ENCODE measurements around the gene TMEM184C. TPM values are rescaled to one million over a fixed set of nuclear protein-coding genes. Genes with fewer than 3 reads are reported as not detected.

Gene TMEM184C
- total RNA-seq, 4 donors from 2014 or later, result 14.7 to 73.3 (median 51.3) TPM

DNA sequence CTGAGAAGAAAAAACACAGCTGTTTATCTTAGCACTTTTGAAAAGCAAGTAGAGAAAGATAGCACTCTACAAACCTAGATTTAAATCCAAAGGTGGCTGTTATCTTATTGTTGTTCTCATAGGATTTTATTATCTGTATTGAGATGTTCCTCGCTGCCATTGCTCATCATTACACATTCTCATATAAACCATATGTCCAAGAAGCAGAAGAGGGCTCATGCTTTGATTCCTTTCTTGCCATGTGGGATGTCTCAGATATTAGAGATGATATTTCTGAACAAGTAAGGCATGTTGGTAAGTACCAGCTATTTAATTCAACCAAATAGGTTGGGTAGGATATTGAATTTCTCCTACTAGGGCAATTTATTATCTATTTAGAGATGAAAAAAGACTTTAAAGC lies 16.4 kb downstream of the TMEM184C start:
- intact Hi-C loops (cut with DNase I; ENCODE audit: low total_unique reads), result no loop called here
- no peak overlapping the region for H3K4me3 ChIP-seq
- H3K9me3 ChIP-seq, result peaks cover 0 to 7% of the 10 kb centered on the region in 2 donors
- TF ChIP-seq, protein P1, sequence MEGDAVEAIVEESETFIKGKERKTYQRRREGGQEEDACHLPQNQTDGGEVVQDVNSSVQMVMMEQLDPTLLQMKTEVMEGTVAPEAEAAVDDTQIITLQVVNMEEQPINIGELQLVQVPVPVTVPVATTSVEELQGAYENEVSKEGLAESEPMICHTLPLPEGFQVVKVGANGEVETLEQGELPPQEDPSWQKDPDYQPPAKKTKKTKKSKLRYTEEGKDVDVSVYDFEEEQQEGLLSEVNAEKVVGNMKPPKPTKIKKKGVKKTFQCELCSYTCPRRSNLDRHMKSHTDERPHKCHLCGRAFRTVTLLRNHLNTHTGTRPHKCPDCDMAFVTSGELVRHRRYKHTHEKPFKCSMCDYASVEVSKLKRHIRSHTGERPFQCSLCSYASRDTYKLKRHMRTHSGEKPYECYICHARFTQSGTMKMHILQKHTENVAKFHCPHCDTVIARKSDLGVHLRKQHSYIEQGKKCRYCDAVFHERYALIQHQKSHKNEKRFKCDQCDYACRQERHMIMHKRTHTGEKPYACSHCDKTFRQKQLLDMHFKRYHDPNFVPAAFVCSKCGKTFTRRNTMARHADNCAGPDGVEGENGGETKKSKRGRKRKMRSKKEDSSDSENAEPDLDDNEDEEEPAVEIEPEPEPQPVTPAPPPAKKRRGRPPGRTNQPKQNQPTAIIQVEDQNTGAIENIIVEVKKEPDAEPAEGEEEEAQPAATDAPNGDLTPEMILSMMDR (IDR thresholded peaks at IDR 0.05), result no peak
- no peak for TF ChIP-seq POLR2A (IDR thresholded peaks at IDR 0.05)
- no peak overlapping the region for H3K27ac ChIP-seq
- no peaks in the 10 kb centered on the region for H3K4me1 ChIP-seq
- no peaks in the 10 kb centered on the region for H3K27me3 ChIP-seq
- no peak for DNase-seq
- H3K36me3 ChIP-seq, result no peaks in the 10 kb centered on the region

DNA sequence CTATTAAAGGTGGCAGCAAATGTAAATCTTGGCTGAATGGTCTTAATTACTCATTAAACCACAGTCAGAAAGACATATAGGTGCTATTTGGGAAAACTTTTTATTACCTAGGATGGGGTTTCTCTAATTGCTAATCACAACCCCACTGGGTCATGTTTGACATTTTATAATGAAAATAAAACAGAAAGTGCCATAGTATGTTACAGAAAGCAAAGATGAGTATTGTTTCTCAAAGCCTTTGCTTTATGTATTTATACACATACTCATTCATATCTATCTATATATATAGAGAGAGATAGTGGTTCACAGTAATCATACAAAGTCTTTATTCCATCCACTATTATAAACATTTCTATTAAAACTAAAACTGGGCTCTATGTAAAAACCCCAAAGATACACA lies 18.2 kb downstream of the TMEM184C start:
- Histone ChIP-seq H3K9me3 (peaks cover 0 to 7% of the 10 kb centered on the region in 2 donors), H3K36me3 (no peaks in the 10 kb centered on the region), H3K27me3 (no peaks in the 10 kb centered on the region), H3K27ac (no peak overlapping the region), H3K4me3 (no peak overlapping the region), H3K4me1 (no peaks in the 10 kb centered on the region)
- DNase-seq, result no peak
- no peak for TF ChIP-seq POLR2A (IDR thresholded peaks at IDR 0.05)
- TF ChIP-seq, protein P1 (IDR thresholded peaks at IDR 0.05), result no peak
- intact Hi-C loops (cut with DNase I; ENCODE audit: low total_unique reads), result no loop called here

DNA sequence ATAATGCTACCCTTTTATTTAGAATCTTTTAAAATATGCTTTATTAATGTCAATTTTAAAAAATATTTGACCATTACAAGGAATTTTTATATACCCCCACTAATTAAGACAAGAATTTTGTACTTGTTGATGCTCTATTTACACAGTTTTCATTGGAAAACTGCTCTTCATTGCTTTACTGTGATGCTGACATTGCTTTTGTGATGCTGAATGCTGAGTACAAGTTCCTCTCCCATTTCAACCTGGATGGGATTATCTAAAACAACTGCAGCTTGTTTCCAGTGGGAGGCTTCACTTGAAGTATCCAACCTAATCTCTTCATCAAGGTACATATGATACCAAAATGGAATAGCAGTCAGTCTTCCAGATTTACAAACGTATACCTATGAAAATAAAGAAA lies 21.2 kb downstream of the TMEM184C start:
- Histone ChIP-seq H3K27me3 (no peaks in the 10 kb centered on the region), H3K4me1 (no peaks in the 10 kb centered on the region), H3K9me3 (peaks cover 0 to 7% of the 10 kb centered on the region in 2 donors), H3K27ac (no peak overlapping the region), H3K4me3 (no peak overlapping the region), H3K36me3 (no peaks in the 10 kb centered on the region)
- intact Hi-C loops (cut with DNase I; ENCODE audit: low total_unique reads), result no loop called here
- TF ChIP-seq, protein P1 (IDR thresholded peaks at IDR 0.05), result no peak
- TF ChIP-seq POLR2A (IDR thresholded peaks at IDR 0.05), result no peak
- DNase-seq, result no peak

- peaks cover 0 to 7% of the 10 kb centered on the region in 2 donors for H3K9me3 ChIP-seq
- no peaks in the 10 kb centered on the region for H3K27me3 ChIP-seq
- intact Hi-C loops (cut with DNase I; ENCODE audit: low total_unique reads), result no loop called here
- H3K4me1 ChIP-seq, result no peaks in the 10 kb centered on the region
- TF ChIP-seq, protein P1 (IDR thresholded peaks at IDR 0.05), result no peak
- TF ChIP-seq POLR2A (IDR thresholded peaks at IDR 0.05), result no peak
- DNase-seq, result no peak
- no peak overlapping the region for H3K4me3 ChIP-seq
- no peaks in the 10 kb centered on the region for H3K36me3 ChIP-seq
- no peak overlapping the region for H3K27ac ChIP-seq
These were observed 21.7 kb downstream of the TMEM184C start for GRCh38 chr4:147638942-147639341.

GRCh38 chr4:147639388-147639787 lies 22.2 kb downstream of the TMEM184C start:
- Histone ChIP-seq H3K27me3 (no peaks in the 10 kb centered on the region), H3K36me3 (no peaks in the 10 kb centered on the region), H3K4me3 (no peak overlapping the region), H3K9me3 (peaks cover 0 to 7% of the 10 kb centered on the region in 2 donors), H3K27ac (no peak overlapping the region), H3K4me1 (no peaks in the 10 kb centered on the region)
- no peak for DNase-seq
- TF ChIP-seq, protein P1 (IDR thresholded peaks at IDR 0.05), result no peak
- TF ChIP-seq POLR2A (IDR thresholded peaks at IDR 0.05), result no peak
- intact Hi-C loops (cut with DNase I; ENCODE audit: low total_unique reads), result no loop called here
